ENCODE results near the gene DCP2. TPM values are rescaled to one million over a fixed set of nuclear protein-coding genes. Genes with fewer than 3 reads are reported as not detected.

The DCP2 gene
- polyA plus RNA-seq, 1 donor from 2014 or later, result 26.2 TPM

GRCh38 chr5:112935675-112936074 is 40.9 kb upstream of the DCP2 start:
- Histone ChIP-seq H3K27ac (ENCODE audit: low read length) (no peak overlapping the region), H3K9me3 (ENCODE audit: low read length) (no peaks in the 10 kb centered on the region), H2AFZ (ENCODE audit: low read depth, low read length) (no peak overlapping the region), H3K9ac (ENCODE audit: low read length) (no peak overlapping the region), H3K4me3 (ENCODE audit: low read length) (no peak overlapping the region), H4K20me1 (ENCODE audit: insufficient read depth) (no peaks in the 10 kb centered on the region), H3K4me2 (ENCODE audit: low read length) (no peak overlapping the region), H3F3A (ENCODE audit: insufficient read depth, low read length, poor library complexity, severe bottlenecking) (no peaks in the 10 kb centered on the region), H3K9me2 (ENCODE audit: insufficient read depth, low read length) (no peaks in the 10 kb centered on the region), H3K36me3 (ENCODE audit: insufficient read depth, low read length) (no peaks in the 10 kb centered on the region), H3K27me3 (ENCODE audit: insufficient read depth, low read depth, low read length) (no peaks in the 10 kb centered on the region), H3K79me2 (replicated peaks; ENCODE audit: insufficient read depth, low read length) (no peaks in the 10 kb centered on the region)
- TF ChIP-seq EP300 (conservative IDR thresholded peaks at IDR 0.05; ENCODE audit: poor library complexity, severe bottlenecking) (no peak), TAF1 (IDR thresholded peaks at IDR 0.05; ENCODE audit: low read depth) (no peak), REST (IDR thresholded peaks at IDR 0.05; ENCODE audit: borderline replicate concordance) (no peak), POLR2AphosphoS5 (IDR thresholded peaks at IDR 0.05) (no peak), CTCF (IDR thresholded peaks at IDR 0.05; ENCODE audit: poor library complexity, severe bottlenecking) (no peak), MXI1 (conservative IDR thresholded peaks at IDR 0.05; ENCODE audit: poor library complexity, severe bottlenecking) (no peak), SMC3 (conservative IDR thresholded peaks at IDR 0.05; ENCODE audit: poor library complexity) (no peak)

- Histone ChIP-seq H3K9ac (ENCODE audit: low read length) (no peak overlapping the region), H3K9me3 (ENCODE audit: low read length) (no peaks in the 10 kb centered on the region), H3K27ac (ENCODE audit: low read length) (no peak overlapping the region), H3K79me2 (replicated peaks; ENCODE audit: insufficient read depth, low read length) (no peaks in the 10 kb centered on the region), H3K27me3 (ENCODE audit: insufficient read depth, low read depth, low read length) (no peaks in the 10 kb centered on the region), H3K36me3 (ENCODE audit: insufficient read depth, low read length) (no peaks in the 10 kb centered on the region), H3F3A (ENCODE audit: insufficient read depth, low read length, poor library complexity, severe bottlenecking) (no peaks in the 10 kb centered on the region), H4K20me1 (ENCODE audit: insufficient read depth) (no peaks in the 10 kb centered on the region), H3K4me3 (ENCODE audit: low read length) (no peak overlapping the region), H3K4me2 (ENCODE audit: low read length) (no peak overlapping the region), H3K9me2 (ENCODE audit: insufficient read depth, low read length) (no peaks in the 10 kb centered on the region), H2AFZ (ENCODE audit: low read depth, low read length) (no peak overlapping the region)
- TF ChIP-seq CTCF (IDR thresholded peaks at IDR 0.05; ENCODE audit: poor library complexity, severe bottlenecking), result no peak
- TF ChIP-seq REST (IDR thresholded peaks at IDR 0.05; ENCODE audit: borderline replicate concordance), result no peak
- TF ChIP-seq EZH2 (IDR thresholded peaks at IDR 0.05; ENCODE audit: borderline replicate concordance, insufficient read depth, low read length, poor library complexity, severe bottlenecking), result no peak
These were observed 38.3 kb upstream of the DCP2 start for GRCh38 chr5:112938286-112938685.

Measured in neural cell (in vitro differentiated cells).